ENCODE measurements around the gene TRIP4.

- no peak for TF ChIP-seq EZH2 (IDR thresholded peaks at IDR 0.05; ENCODE audit: borderline replicate concordance, low read length)
- TF ChIP-seq CTCF (conservative IDR thresholded peaks at IDR 0.05 in 1 of 2, IDR thresholded peaks at IDR 0.05 in 1 of 2; ENCODE audit: extremely low read depth in 1 of 2, insufficient read depth in 1 of 2, low read depth in 1 of 2, low read length in 2 of 2): no peak
Observed at GRCh38 chr15:64373360-64373759, 14.3 kb upstream of the TRIP4 start.
